BLaER1 treated with 17β-estradiol and CSF1 and Interleukin-3, amounts not matched to agents 10 nM and 100 nM (cell line): ENCODE data around the gene PRKCE.

Experiments used
- H3K27ac ChIP-seq, 11 experiments: shearing (Covaris generic); formaldehyde crosslinking; 2 replicates each; pipeline ENCODE4 v1.8.1; 2022
- H3K27me3 ChIP-seq, 11 experiments: shearing (Covaris generic); formaldehyde crosslinking; 2 replicates each; pipeline ENCODE4 v1.8.1; 2022
- H3K36me3 ChIP-seq, 11 experiments: shearing (Covaris generic); formaldehyde crosslinking; 2 replicates each; pipeline ENCODE4 v1.8.1; 2022
- H3K4me1 ChIP-seq, 10 experiments: shearing (Covaris generic); formaldehyde crosslinking; 2 replicates each; pipeline ENCODE4 v1.8.1; 2022
- H3K4me2 ChIP-seq, 11 experiments: shearing (Covaris generic); formaldehyde crosslinking; 2 replicates each; pipeline ENCODE4 v1.8.1; 2022
- H3K4me3 ChIP-seq, 10 experiments: shearing (Covaris generic); formaldehyde crosslinking; 2 replicates each; pipeline ENCODE4 v1.8.1; 2022
- H3K9ac ChIP-seq, 11 experiments: shearing (Covaris generic); formaldehyde crosslinking; 2 replicates each; pipeline ENCODE4 v1.8.1; 2022
- H3K9me3 ChIP-seq, 11 experiments: shearing (Covaris generic); formaldehyde crosslinking; replicated peaks in 1 of 11; 2 replicates each; pipeline ENCODE4 v1.8.1; 2022
- H4K20me1 ChIP-seq, 11 experiments: shearing (Covaris generic); formaldehyde crosslinking; 2 replicates each; pipeline ENCODE4 v1.8.1; 2022
- Cebpa-rat ChIP-seq, 11 experiments: shearing (Covaris generic); IDR thresholded peaks; 2 replicates each; pipeline ENCODE4 v1.8.1; 2022

PRKCE gene

GRCh38 chr2:45992021-45992740 lies 340.7 kb downstream of the PRKCE start:
- no peak for TF ChIP-seq Cebpa-rat (IDR thresholded peaks at IDR 0.05)
- H3K9ac ChIP-seq, result no peak overlapping the region
- H3K36me3 ChIP-seq, result peaks cover 0 to 86% (median 78%) of the 10 kb centered on the region in 11 experiments; a peak in 20 of 22 replicates
- H3K4me1 ChIP-seq, result peaks cover 0 to 14% (median 0%) of the 10 kb centered on the region in 10 experiments; a peak in 6 of 20 replicates
- no peak overlapping the region for H3K4me3 ChIP-seq
- H4K20me1 ChIP-seq, result peaks cover 0 to 13% (median 0%) of the 10 kb centered on the region in 11 experiments; a peak in 3 of 22 replicates
- no peak overlapping the region for H3K4me2 ChIP-seq
- peaks cover 0 to 4% (median 0%) of the 10 kb centered on the region in 11 experiments; a peak in 1 of 22 replicates for H3K9me3 ChIP-seq
- H3K27me3 ChIP-seq, result no peaks in the 10 kb centered on the region
- no peak overlapping the region for H3K27ac ChIP-seq

GRCh38 chr2:45992741-45993475 lies 341.4 kb downstream of the PRKCE start:
- H3K4me2 ChIP-seq, result no peak overlapping the region
- H3K4me1 ChIP-seq, result peaks cover 0 to 7% (median 0%) of the 10 kb centered on the region in 10 experiments; a peak in 5 of 20 replicates
- H3K36me3 ChIP-seq, result peaks cover 0 to 83% (median 71%) of the 10 kb centered on the region in 11 experiments; a peak in 20 of 22 replicates
- TF ChIP-seq Cebpa-rat (IDR thresholded peaks at IDR 0.05), result no peak
- H3K9me3 ChIP-seq, result peaks cover 0 to 4% (median 0%) of the 10 kb centered on the region in 11 experiments; a peak in 1 of 22 replicates
- H3K4me3 ChIP-seq, result no peak overlapping the region
- peaks cover 0 to 13% (median 0%) of the 10 kb centered on the region in 11 experiments; a peak in 3 of 22 replicates for H4K20me1 ChIP-seq
- H3K27ac ChIP-seq, result no peak overlapping the region
- H3K27me3 ChIP-seq, result no peaks in the 10 kb centered on the region
- no peak overlapping the region for H3K9ac ChIP-seq

- Histone ChIP-seq H3K9me3 (peaks cover 0 to 4% (median 0%) of the 10 kb centered on the region in 11 experiments; a peak in 1 of 22 replicates), H3K9ac (no peak overlapping the region), H3K36me3 (peaks cover 0 to 79% (median 70%) of the 10 kb centered on the region in 11 experiments; a peak in 20 of 22 replicates), H3K4me3 (no peak overlapping the region), H3K4me1 (peaks cover 0 to under 1% (median 0%) of the 10 kb centered on the region in 10 experiments; a peak in 1 of 20 replicates), H4K20me1 (peaks cover 0 to 13% (median 0%) of the 10 kb centered on the region in 11 experiments; a peak in 3 of 22 replicates), H3K27ac (no peak overlapping the region), H3K27me3 (no peaks in the 10 kb centered on the region), H3K4me2 (no peak overlapping the region)
- TF ChIP-seq Cebpa-rat (IDR thresholded peaks at IDR 0.05), result no peak
Measured at GRCh38 chr2:45993476-45993991, 342.1 kb downstream of the PRKCE start.

GRCh38 chr2:45994060-45994459 lies 342.6 kb downstream of the PRKCE start:
- H3K36me3 ChIP-seq, result peaks cover 0 to 74% (median 65%) of the 10 kb centered on the region in 11 experiments; a peak in 20 of 22 replicates
- no peak overlapping the region for H3K27ac ChIP-seq
- peaks cover 0 to 13% (median 0%) of the 10 kb centered on the region in 11 experiments; a peak in 5 of 22 replicates for H4K20me1 ChIP-seq
- no peak for TF ChIP-seq Cebpa-rat (IDR thresholded peaks at IDR 0.05)
- no peak overlapping the region for H3K9ac ChIP-seq
- H3K27me3 ChIP-seq, result no peaks in the 10 kb centered on the region
- no peak overlapping the region for H3K4me2 ChIP-seq
- H3K4me3 ChIP-seq, result no peak overlapping the region
- H3K9me3 ChIP-seq, result peaks cover 0 to 4% (median 0%) of the 10 kb centered on the region in 11 experiments; a peak in 1 of 22 replicates
- peaks cover 0 to 6% (median 0%) of the 10 kb centered on the region in 10 experiments; a peak in 2 of 20 replicates for H3K4me1 ChIP-seq

- no peak for TF ChIP-seq Cebpa-rat (IDR thresholded peaks at IDR 0.05)
- peak overlapping the region in 3 of 11 experiments; percentile 1 to 42 (median 22); a peak in 1 of 22 replicates for H3K4me2 ChIP-seq
- peaks cover 0 to 15% (median 0%) of the 10 kb centered on the region in 11 experiments; a peak in 3 of 22 replicates for H4K20me1 ChIP-seq
- H3K4me3 ChIP-seq, result no peak overlapping the region
- H3K36me3 ChIP-seq, result peaks cover 17 to 74% (median 56%) of the 10 kb centered on the region in 11 experiments
- H3K27me3 ChIP-seq, result no peaks in the 10 kb centered on the region
- H3K9ac ChIP-seq, result no peak overlapping the region
- 0 out of 22 replicates have a peak, but pooled peaks cover 0 to under 1% (median 0%) of the 10 kb centered on the region in 11 experiments for H3K9me3 ChIP-seq
- peaks cover 0 to 19% (median 3%) of the 10 kb centered on the region in 10 experiments; a peak in 7 of 20 replicates for H3K4me1 ChIP-seq
- H3K27ac ChIP-seq, result no peak overlapping the region; a peak in 1 of 22 replicates
Measured at GRCh38 chr2:46000660-46001059, 349.2 kb downstream of the PRKCE start.

GRCh38 chr2:46001290-46001689 lies 349.8 kb downstream of the PRKCE start:
- Histone ChIP-seq H3K4me3 (no peak overlapping the region), H3K9me3 (no peaks in the 10 kb centered on the region), H3K27ac (no peak overlapping the region), H3K4me2 (no peak overlapping the region), H3K4me1 (peaks cover 0 to 19% (median 3%) of the 10 kb centered on the region in 10 experiments; a peak in 7 of 20 replicates), H3K9ac (no peak overlapping the region), H3K36me3 (peaks cover 17 to 80% (median 61%) of the 10 kb centered on the region in 11 experiments), H4K20me1 (peaks cover 0 to 15% (median 0%) of the 10 kb centered on the region in 11 experiments; a peak in 3 of 22 replicates), H3K27me3 (no peaks in the 10 kb centered on the region)
- TF ChIP-seq Cebpa-rat (IDR thresholded peaks at IDR 0.05), result no peak

- no peaks in the 10 kb centered on the region for H3K27me3 ChIP-seq
- H3K4me3 ChIP-seq, result no peak overlapping the region
- no peak overlapping the region for H3K27ac ChIP-seq
- H3K9ac ChIP-seq, result no peak overlapping the region
- peaks cover 0 to 15% (median 0%) of the 10 kb centered on the region in 11 experiments; a peak in 3 of 22 replicates for H4K20me1 ChIP-seq
- no peak for TF ChIP-seq Cebpa-rat (IDR thresholded peaks at IDR 0.05)
- peaks cover 0 to 19% (median 3%) of the 10 kb centered on the region in 10 experiments; a peak in 7 of 20 replicates for H3K4me1 ChIP-seq
- H3K4me2 ChIP-seq, result no peak overlapping the region
- peaks cover 17 to 86% (median 67%) of the 10 kb centered on the region in 11 experiments for H3K36me3 ChIP-seq
- H3K9me3 ChIP-seq, result no peaks in the 10 kb centered on the region
Measured at GRCh38 chr2:46001741-46002506, 350.4 kb downstream of the PRKCE start.

- no peak for TF ChIP-seq Cebpa-rat (IDR thresholded peaks at IDR 0.05)
- Histone ChIP-seq H3K4me3 (no peak overlapping the region), H3K9ac (no peak overlapping the region), H3K4me1 (peaks cover 0 to 19% (median 3%) of the 10 kb centered on the region in 10 experiments; a peak in 7 of 20 replicates), H3K27ac (no peak overlapping the region), H4K20me1 (peaks cover 0 to 15% (median 0%) of the 10 kb centered on the region in 11 experiments; a peak in 4 of 22 replicates), H3K36me3 (peaks cover 17 to 92% (median 73%) of the 10 kb centered on the region in 11 experiments), H3K4me2 (no peak overlapping the region), H3K27me3 (no peaks in the 10 kb centered on the region), H3K9me3 (no peaks in the 10 kb centered on the region)
Measured at GRCh38 chr2:46002507-46002883, 351.0 kb downstream of the PRKCE start.
